Activated CD4-positive, alpha-beta T cell treated with anti-CD3 and anti-CD28 coated beads for 24 hours (primary cell): ENCODE results near the gene KLKB1.
"Not testable (repeated sequence)": the region's sequence is repeated elsewhere in the genome, so short reads cannot be mapped to it uniquely, and the experiment has no call there.

ENCODE experiments used
- DNase-seq, 2 donors: peaks; one replicate each; pipeline ENCODE4 v3.0.0-alpha.2; 2020; ENCODE audit warnings: low read depth in 2 of 2

The KLKB1 gene

DNA sequence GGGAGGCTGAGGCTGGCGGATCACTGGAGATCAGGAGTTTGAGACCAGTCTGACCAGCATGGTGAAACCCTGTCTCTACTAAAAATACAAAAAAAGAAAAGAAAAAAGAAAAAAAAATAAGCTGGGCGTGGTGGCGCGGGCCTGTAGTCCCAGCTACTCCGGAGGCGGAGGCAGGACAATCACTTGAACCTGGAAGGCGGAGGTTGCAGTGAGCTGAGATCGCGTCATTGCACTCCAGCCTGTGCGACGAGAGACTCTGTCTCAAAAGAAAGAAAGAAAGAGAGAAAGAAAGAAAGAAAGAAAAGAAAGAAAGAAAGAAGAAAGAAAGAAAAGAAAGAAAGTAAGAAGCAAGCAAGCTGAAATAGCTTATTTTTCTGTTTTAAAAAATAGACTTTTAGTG, 37.9 kb downstream of the KLKB1 start:
- not testable (repeated sequence) for DNase-seq

DNA sequence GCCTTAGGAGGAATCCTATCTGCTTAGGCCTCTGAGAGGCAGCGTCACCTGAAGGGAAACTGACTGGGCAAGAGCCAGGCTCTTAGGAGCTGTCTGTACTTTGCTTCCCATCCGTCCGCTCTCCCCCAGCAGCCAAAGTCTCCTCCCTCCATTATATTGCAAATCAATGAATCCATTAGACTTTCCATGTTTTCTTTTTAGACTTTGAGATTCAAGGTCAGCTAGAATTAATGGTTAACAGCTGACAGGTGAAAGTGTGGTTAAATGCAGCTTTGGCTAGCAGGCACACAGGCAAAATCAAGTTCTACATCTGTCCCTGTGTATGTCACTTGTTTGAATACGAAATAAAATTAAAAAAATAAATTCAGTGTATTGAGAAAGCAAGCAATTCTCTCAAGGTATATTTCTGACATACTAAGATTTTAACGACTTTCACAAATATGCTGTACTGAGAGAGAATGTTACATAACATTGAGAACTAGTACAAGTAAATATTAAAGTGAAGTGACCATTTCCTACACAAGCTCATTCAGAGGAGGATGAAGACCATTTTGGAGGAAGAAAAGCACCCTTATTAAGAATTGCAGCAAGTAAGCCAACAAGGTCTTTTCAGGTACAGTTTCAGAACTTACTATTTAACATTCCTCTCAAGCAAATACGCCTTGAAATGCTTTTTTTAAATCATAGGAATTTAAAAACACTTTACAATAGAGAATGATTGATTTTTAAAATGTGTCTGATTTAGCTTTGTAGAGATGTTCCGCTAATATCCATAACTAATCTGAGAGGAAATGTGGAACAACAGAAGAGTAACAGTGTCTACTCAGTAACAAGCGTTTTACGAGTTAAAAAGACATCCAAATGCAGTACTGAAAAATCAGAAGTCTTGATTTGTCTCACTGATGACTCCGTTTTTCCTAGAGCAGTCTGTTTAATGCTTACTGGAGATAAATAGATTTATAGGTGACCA, 38.7 kb downstream of the KLKB1 start, which contains the start of gene F11:
TSS of gene F11 (plus strand) at position 507 of the 970 bp plus-strand sequence. CDS start 948 bp downstream, outside the sequence.
- DNase-seq, result no peak

DNA sequence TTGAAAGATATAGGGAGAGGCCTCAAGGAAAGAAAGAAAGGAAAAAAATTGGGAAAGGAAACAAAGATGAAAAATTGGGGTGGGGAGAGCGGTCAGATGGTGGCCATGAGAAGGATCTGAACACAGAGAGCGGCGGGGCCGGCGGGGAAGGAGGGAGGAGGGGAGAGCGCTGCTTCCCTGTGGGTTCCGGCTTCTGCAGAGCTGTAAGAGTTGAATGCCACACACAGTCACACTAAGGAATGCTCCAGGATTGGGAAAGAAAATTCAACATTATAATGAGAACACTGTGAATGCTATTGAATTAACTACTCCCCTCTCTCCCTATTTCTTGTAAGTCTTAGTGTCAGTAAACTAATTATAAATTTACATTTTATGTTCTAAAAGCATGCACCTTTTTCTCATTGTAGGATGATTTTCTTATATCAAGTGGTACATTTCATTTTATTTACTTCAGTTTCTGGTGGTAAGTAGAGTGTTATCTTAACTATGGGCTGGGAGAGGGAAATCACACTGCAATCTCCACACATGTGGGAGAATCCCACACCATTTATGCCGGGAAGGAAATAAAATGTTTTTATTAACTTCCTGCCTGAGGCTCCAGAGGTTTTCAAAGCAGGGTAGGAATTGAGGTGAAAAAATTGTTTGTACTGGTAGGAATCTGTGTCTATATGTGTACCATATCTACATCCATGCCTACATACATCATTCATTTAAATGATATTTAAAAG, 39.6 kb downstream of the KLKB1 start:
- DNase-seq, result no peak

GRCh38 chr4:186271081-186271678, 43.9 kb downstream of the KLKB1 start:
- DNase-seq, result no peak

DNA sequence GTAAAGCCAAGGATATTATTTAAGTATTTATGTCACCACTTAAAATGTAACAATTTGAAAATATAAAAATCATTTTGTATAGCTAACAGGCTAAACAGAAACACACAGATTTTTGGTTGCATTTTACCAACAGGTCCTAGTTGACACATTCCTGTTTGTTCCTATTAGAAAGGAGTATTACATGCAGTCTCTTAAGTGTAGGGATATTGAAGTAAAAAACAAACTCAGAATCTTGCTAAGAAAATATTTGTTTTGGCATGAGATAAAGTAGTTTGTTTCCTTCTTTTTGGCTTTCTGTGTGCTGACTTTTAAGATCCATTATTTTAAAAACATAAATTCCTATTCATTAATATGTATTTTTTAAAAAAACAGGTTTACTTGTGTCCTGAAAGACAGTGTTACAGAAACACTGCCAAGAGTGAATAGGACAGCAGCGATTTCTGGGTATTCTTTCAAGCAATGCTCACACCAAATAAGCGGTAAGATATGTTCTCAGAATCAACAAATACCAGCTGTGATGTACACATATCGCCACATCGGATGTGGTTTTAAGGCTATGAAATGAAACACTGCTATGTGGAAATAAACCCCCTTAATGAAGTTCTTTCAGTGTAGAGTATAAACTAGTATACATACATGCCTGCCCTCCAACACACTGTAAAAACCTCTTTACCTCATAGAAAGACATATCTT, 45.5 kb downstream of the KLKB1 start:
- no peak for DNase-seq

GRCh38 chr4:186273392-186273789, 46.1 kb downstream of the KLKB1 start:
- DNase-seq, result not testable (repeated sequence)

GRCh38 chr4:186283311-186283710, 56.0 kb downstream of the KLKB1 start:
- no peak for DNase-seq

GRCh38 chr4:186285147-186285546, 57.8 kb downstream of the KLKB1 start:
- DNase-seq, result no peak

GRCh38 chr4:186286581-186286980, 59.3 kb downstream of the KLKB1 start:
- no peak for DNase-seq

- no peak for DNase-seq
Measured at GRCh38 chr4:186291256-186291890, 64.1 kb downstream of the KLKB1 start.

GRCh38 chr4:186294160-186294559, 66.9 kb downstream of the KLKB1 start:
- no peak for DNase-seq

- DNase-seq, result no peak
Measured at GRCh38 chr4:186296481-186296880, 69.2 kb downstream of the KLKB1 start.

DNA sequence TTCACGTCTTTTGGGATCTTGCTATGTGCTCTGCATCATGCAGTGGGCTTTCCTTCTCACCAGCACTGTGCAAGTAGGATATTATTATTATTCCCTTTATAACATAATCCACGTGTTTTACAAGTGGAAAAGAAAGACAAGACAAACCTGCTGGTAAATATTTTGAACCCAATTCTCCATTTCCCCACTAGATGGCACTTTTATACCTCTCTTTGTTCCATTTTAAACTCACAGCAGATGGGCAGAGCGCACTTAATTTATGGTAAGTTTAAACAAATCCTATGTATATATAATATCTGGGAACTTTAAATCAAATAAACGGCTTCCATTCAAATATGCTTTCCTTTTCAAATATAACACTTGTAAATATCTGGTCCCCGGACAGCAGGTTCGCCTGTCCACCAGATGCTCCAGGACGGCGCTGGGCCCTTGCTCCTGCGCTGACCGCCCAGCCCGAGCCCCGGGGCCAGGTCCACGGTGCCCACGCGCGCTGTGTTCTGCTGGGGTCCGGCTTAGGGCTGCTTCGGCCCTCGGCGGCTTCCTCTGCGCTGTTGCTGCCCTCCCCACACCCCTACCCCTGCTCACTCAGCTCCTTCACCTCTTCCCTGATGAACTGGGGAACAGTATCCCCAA, 69.8 kb downstream of the KLKB1 start:
- DNase-seq, result no peak

GRCh38 chr4:186298031-186298647, 70.8 kb downstream of the KLKB1 start:
- DNase-seq, result no peak

DNA sequence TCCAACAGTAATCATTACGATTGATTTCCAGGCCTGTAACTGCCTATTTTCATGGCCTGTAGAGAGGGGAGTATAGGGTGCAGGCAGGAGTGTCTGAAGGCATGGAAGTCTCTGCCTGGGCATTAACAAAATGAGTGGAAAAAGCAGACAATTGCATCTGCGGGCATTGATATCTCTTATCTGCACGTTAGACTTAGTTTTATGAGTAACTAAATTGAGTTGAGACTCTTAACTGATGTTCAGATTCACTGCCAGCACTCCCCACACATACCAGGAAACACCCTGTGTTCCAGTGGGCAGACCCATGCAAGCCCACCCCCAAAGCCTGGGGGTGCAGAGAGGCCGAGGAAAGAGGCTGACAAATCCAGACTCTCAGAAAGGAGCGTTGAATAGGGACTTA, 72.0 kb downstream of the KLKB1 start:
- no peak for DNase-seq

- DNase-seq, result no peak
Measured at GRCh38 chr4:186300659-186301390, 73.5 kb downstream of the KLKB1 start.

DNA sequence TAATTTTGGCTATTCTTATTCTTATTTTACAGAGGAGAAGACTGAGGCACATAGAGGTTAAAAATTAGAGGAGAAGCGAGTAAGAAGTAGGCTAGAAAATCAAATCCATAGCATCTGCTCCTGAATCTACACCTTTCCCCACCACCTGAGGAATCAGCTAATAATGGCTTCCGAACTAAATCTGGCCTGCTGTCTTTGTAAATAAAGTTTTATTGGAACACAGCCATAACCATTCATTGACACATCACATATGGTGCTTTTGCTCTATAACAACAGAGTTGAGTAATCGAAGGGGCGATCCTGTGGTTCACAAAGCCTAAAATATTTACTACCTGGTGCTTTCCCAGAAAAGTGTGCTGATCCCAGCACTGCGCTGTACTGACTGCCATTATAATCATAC, 76.9 kb downstream of the KLKB1 start:
- DNase-seq, result no peak

DNA sequence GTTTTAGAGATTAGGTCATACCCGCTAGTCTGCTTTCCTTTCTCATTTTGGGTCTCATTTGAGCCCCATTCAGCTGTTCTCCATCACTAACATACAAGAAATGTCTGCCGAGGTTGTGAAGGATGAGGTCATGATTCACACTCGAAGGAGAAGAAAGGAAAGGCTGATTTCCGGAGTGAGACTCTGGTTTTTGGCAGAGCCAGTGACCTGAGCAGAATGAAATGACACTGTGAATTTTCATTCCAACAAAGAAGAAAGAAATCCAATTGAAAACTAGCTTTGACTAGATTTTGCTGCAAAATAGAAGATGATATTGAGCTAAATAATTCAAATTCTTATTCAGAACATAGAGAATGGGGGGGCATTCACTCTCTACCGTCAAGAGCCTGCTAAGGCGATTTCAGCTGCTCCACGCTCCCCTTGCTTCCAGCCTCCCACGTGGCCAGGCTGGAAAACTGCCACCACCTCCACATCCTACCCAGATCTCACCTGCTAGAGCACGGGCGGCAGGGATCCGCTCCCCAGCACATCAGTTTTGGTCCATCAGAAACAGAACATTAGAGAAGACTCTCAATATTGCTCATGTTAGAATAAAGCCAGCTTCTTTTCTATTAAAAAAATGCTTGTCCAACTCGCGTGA, 77.7 kb downstream of the KLKB1 start:
- DNase-seq, result no peak

GRCh38 chr4:186307497-186307896, 80.2 kb downstream of the KLKB1 start:
- no peak for DNase-seq
